Ovary (tissue), 3 donors: ENCODE measurements around the gene OCSTAMP.

ENCODE experiments used
- POLR2A ChIP-seq: fragments of 450-650 bp; IDR thresholded peaks from one replicate; pipeline ENCODE4 v1.6.1; 2017; ENCODE audit warnings: antibody characterized with exemption, mild to moderate bottlenecking, moderate library complexity
- TF ChIP-seq, protein P1 (sequence below), 3 donors: fragments of 450-650 bp in 2 of 3; fragments of 200-600 bp in 1 of 3; IDR thresholded peaks; one replicate each; pipeline versions ENCODE4 v1.5.1 to v1.8.0; 2016 to 2022; ENCODE audit warnings: antibody characterized with exemption in 3 of 3, mild to moderate bottlenecking in 1 of 3
- donor health status: DM: no; HTN: no; CAD: no.

DNA sequence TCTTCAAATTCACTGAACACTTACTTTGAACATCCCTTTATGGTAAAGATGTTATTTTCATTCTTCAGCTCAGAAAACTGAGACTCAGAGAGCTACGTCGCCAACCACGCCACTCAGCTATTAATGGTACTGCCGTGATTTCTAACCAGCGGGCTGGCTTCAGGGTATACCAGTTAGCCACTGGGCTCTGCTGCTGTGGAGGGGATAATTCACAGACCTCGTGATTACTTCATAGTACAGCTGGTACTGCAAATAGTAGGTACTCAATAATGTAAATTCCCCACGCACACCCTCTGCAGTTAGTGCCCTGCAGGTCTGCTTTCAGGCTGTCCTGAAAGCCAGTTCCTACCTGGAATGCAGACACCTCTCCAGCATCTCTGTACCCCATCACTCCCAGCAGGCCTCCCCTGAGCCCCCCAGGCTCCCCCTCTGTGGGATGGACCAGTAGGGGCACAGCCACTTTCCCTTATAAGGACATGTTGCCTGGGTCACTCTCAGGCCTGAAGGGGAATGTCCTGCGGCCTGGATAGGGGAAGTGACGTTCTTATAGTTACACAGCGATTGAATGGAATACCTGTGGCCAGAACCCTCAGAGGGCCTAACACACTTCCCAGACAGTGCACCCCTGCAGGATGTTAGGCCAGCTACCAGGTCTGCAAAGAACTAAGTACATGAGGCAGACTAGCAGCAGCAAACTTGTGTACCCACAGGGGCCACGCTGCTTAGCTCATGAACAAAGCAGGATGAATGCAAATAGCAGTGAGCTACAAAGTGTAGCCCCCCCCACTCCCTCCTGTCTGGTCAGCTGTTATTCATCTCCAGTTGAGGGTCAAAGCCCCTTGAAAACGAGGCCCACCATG is 1.3 kb upstream of the OCSTAMP start:
- TF ChIP-seq, protein P1, sequence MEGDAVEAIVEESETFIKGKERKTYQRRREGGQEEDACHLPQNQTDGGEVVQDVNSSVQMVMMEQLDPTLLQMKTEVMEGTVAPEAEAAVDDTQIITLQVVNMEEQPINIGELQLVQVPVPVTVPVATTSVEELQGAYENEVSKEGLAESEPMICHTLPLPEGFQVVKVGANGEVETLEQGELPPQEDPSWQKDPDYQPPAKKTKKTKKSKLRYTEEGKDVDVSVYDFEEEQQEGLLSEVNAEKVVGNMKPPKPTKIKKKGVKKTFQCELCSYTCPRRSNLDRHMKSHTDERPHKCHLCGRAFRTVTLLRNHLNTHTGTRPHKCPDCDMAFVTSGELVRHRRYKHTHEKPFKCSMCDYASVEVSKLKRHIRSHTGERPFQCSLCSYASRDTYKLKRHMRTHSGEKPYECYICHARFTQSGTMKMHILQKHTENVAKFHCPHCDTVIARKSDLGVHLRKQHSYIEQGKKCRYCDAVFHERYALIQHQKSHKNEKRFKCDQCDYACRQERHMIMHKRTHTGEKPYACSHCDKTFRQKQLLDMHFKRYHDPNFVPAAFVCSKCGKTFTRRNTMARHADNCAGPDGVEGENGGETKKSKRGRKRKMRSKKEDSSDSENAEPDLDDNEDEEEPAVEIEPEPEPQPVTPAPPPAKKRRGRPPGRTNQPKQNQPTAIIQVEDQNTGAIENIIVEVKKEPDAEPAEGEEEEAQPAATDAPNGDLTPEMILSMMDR (IDR thresholded peaks at IDR 0.05) = no peak
- TF ChIP-seq POLR2A = no peak
